ENCODE results near the gene GULP1.

DNA sequence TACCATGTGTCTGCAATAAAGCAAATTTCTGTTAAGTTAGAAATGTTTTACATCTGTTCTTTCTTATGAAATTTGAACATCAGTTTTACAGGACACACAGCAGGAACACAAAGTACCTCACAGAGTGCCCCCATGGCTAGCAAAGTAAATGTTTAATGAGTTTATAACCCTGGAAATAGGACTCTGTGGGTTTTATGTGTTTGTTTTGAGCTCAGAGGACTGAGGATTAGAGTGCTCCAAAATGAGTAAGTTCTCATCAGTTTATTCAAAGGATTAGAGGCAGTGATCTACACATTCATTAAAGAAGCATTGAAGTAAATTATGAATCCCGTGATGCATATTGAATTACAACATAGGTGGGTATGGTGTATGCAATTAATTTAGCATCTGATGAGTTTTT lies 281.8 kb downstream of the GULP1 start:
- TF ChIP-seq, protein P1, sequence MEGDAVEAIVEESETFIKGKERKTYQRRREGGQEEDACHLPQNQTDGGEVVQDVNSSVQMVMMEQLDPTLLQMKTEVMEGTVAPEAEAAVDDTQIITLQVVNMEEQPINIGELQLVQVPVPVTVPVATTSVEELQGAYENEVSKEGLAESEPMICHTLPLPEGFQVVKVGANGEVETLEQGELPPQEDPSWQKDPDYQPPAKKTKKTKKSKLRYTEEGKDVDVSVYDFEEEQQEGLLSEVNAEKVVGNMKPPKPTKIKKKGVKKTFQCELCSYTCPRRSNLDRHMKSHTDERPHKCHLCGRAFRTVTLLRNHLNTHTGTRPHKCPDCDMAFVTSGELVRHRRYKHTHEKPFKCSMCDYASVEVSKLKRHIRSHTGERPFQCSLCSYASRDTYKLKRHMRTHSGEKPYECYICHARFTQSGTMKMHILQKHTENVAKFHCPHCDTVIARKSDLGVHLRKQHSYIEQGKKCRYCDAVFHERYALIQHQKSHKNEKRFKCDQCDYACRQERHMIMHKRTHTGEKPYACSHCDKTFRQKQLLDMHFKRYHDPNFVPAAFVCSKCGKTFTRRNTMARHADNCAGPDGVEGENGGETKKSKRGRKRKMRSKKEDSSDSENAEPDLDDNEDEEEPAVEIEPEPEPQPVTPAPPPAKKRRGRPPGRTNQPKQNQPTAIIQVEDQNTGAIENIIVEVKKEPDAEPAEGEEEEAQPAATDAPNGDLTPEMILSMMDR (IDR thresholded peaks at IDR 0.05): no peak
- TF ChIP-seq POLR2A (IDR thresholded peaks at IDR 0.05): no peak
